ENCODE measurements around the gene FMNL3.

The FMNL3 gene

GRCh38 chr12:49648712-49649003 is 58.5 kb downstream of the FMNL3 start:
- DNase-seq = no peak

GRCh38 chr12:49647827-49648711 is 59.1 kb downstream of the FMNL3 start:
- DNase-seq = no peak

GRCh38 chr12:49646871-49647654 is 60.1 kb downstream of the FMNL3 start:
- DNase-seq = no peak

GRCh38 chr12:49646331-49646830 is 60.8 kb downstream of the FMNL3 start:
- no peak for DNase-seq

- DNase-seq = no peak
Measured at GRCh38 chr12:49645146-49646039, 61.8 kb downstream of the FMNL3 start.

- peak; percentile 81 for DNase-seq
Measured at GRCh38 chr12:49644620-49644994, 62.6 kb downstream of the FMNL3 start.

- DNase-seq = no peak
Measured at GRCh38 chr12:49643961-49644619, 63.1 kb downstream of the FMNL3 start.

- no peak for DNase-seq
Measured at GRCh38 chr12:49643135-49643534, 64.1 kb downstream of the FMNL3 start.

GRCh38 chr12:49642370-49642802 is 64.8 kb downstream of the FMNL3 start:
- DNase-seq = no peak

GRCh38 chr12:49641748-49642369 is 65.3 kb downstream of the FMNL3 start:
- no peak for DNase-seq

GRCh38 chr12:49636979-49637755 is 70.0 kb downstream of the FMNL3 start:
- DNase-seq = peak; percentile 45 to 49

- DNase-seq = no peak
Measured at GRCh38 chr12:49636574-49636973, 70.6 kb downstream of the FMNL3 start.

GRCh38 chr12:49635656-49636055 is 71.5 kb downstream of the FMNL3 start:
- DNase-seq = no peak

- no peak for DNase-seq
Measured at GRCh38 chr12:49635036-49635435, 72.2 kb downstream of the FMNL3 start.

GRCh38 chr12:49633703-49634345 is 73.4 kb downstream of the FMNL3 start:
- no peak for DNase-seq

GRCh38 chr12:49632986-49633702 is 74.1 kb downstream of the FMNL3 start:
- DNase-seq = no peak

GRCh38 chr12:49632401-49632800 is 74.8 kb downstream of the FMNL3 start:
- no peak for DNase-seq

- no peak for DNase-seq
Measured at GRCh38 chr12:49631336-49631907, 75.8 kb downstream of the FMNL3 start.

GRCh38 chr12:49627752-49628360 is 79.3 kb downstream of the FMNL3 start:
- DNase-seq = no peak
